Ectodermal cell (in vitro differentiated cells): ENCODE measurements around the gene CACTIN.

Experiments used
- H3K27ac ChIP-seq: 2 replicates; pipeline ENCODE4 v1.7.0; 2013; ENCODE audit warnings: mild to moderate bottlenecking, low read depth, low read length; ENCODE audit not compliant: insufficient read depth, poor library complexity, severe bottlenecking
- H3K27me3 ChIP-seq: 2 replicates; pipeline ENCODE4 v1.7.0; 2013; ENCODE audit warnings: mild to moderate bottlenecking, low read length; ENCODE audit not compliant: insufficient read depth, control insufficient read depth, poor library complexity, severe bottlenecking
- H3K36me3 ChIP-seq: one replicate; pipeline ENCODE4 v1.7.0; 2013; ENCODE audit warnings: low read length; ENCODE audit not compliant: control insufficient read depth, insufficient read depth
- H3K4me1 ChIP-seq: one replicate; pipeline ENCODE4 v1.7.0; 2013; ENCODE audit warnings: low read length; ENCODE audit not compliant: control insufficient read depth, insufficient read depth
- H3K4me3 ChIP-seq: 2 replicates; pipeline ENCODE4 v1.7.0; 2013; ENCODE audit warnings: low read depth, low read length, control low read depth; ENCODE audit not compliant: insufficient read depth
- H3K9me3 ChIP-seq: 2 replicates; pipeline ENCODE4 v1.7.0; 2013; ENCODE audit warnings: mild to moderate bottlenecking, low read length, moderate library complexity; ENCODE audit not compliant: control insufficient read depth
- WGBS, 2 experiments: methylation state at CpG; one replicate each; pipeline ENCODE4 v1.1.7; 2013; ENCODE audit warnings: missing lambda C conversion rate in 2 of 2; 5-methylcytosine and 5-hydroxymethylcytosine counted together

Gene CACTIN

GRCh38 chr19:3604227-3604986 lies 22.2 kb downstream of the CACTIN start:
- WGBS, 2 experiments = 91 to 92% methylated on average over 27 of the region's 27 CpGs
- no peaks in the 10 kb centered on the region for H3K36me3 ChIP-seq
- H3K27ac ChIP-seq = no peak overlapping the region
- no peak overlapping the region for H3K4me3 ChIP-seq
- H3K27me3 ChIP-seq = peaks cover 35% of the 10 kb centered on the region
- H3K4me1 ChIP-seq = peaks cover 14% of the 10 kb centered on the region
- H3K9me3 ChIP-seq = no peaks in the 10 kb centered on the region

GRCh38 chr19:3603121-3603811 lies 23.3 kb downstream of the CACTIN start:
- H3K4me1 ChIP-seq = peaks cover 12% of the 10 kb centered on the region
- no peaks in the 10 kb centered on the region for H3K36me3 ChIP-seq
- no peak overlapping the region for H3K27ac ChIP-seq
- no peak overlapping the region for H3K4me3 ChIP-seq
- WGBS, 2 experiments = 87 to 90% methylated on average over 23 of the region's 23 CpGs
- H3K9me3 ChIP-seq = no peaks in the 10 kb centered on the region
- peaks cover 35% of the 10 kb centered on the region for H3K27me3 ChIP-seq

- H3K36me3 ChIP-seq = no peaks in the 10 kb centered on the region
- WGBS, 2 experiments = 89 to 93% methylated on average over 12 of the region's 12 CpGs
- H3K4me1 ChIP-seq = no peaks in the 10 kb centered on the region
- H3K9me3 ChIP-seq = no peaks in the 10 kb centered on the region
- no peak overlapping the region for H3K27ac ChIP-seq
- H3K27me3 ChIP-seq = peaks cover 13% of the 10 kb centered on the region
- H3K4me3 ChIP-seq = no peak overlapping the region
Measured at GRCh38 chr19:3601021-3601420, 25.6 kb downstream of the CACTIN start.

GRCh38 chr19:3599776-3600187 lies 26.8 kb downstream of the CACTIN start:
- H3K4me3 ChIP-seq = no peak overlapping the region
- no peaks in the 10 kb centered on the region for H3K4me1 ChIP-seq
- no peaks in the 10 kb centered on the region for H3K36me3 ChIP-seq
- H3K9me3 ChIP-seq = no peaks in the 10 kb centered on the region
- 89 to 91% methylated on average over 28 of the region's 28 CpGs for WGBS, 2 experiments
- H3K27me3 ChIP-seq = peaks cover under 1% of the 10 kb centered on the region
- H3K27ac ChIP-seq = no peak overlapping the region

- Histone ChIP-seq H3K27ac (no peak overlapping the region), H3K36me3 (no peaks in the 10 kb centered on the region), H3K27me3 (peaks cover 7% of the 10 kb centered on the region), H3K9me3 (no peaks in the 10 kb centered on the region), H3K4me3 (no peak overlapping the region), H3K4me1 (no peaks in the 10 kb centered on the region)
- WGBS, 2 experiments = 90% methylated on average over 34 of the region's 34 CpGs
Measured at GRCh38 chr19:3595521-3596061, 31.0 kb downstream of the CACTIN start.

GRCh38 chr19:3593156-3593555 lies 33.4 kb downstream of the CACTIN start:
- Histone ChIP-seq H3K9me3 (no peaks in the 10 kb centered on the region), H3K27me3 (peaks cover 7% of the 10 kb centered on the region), H3K27ac (no peak overlapping the region), H3K36me3 (no peaks in the 10 kb centered on the region), H3K4me1 (no peaks in the 10 kb centered on the region), H3K4me3 (no peak overlapping the region)
- 35 to 37% methylated on average over 11 of the region's 11 CpGs for WGBS, 2 experiments

GRCh38 chr19:3591876-3592613 lies 34.5 kb downstream of the CACTIN start:
- Histone ChIP-seq H3K36me3 (no peaks in the 10 kb centered on the region), H3K9me3 (no peaks in the 10 kb centered on the region), H3K4me3 (no peak overlapping the region), H3K27ac (no peak overlapping the region), H3K4me1 (no peaks in the 10 kb centered on the region), H3K27me3 (peaks cover 9% of the 10 kb centered on the region)
- 86 to 89% methylated on average over 9 of the region's 9 CpGs for WGBS, 2 experiments

- no peaks in the 10 kb centered on the region for H3K4me1 ChIP-seq
- 87 to 91% methylated on average over 8 of the region's 8 CpGs for WGBS, 2 experiments
- H3K27ac ChIP-seq = no peak overlapping the region
- H3K4me3 ChIP-seq = no peak overlapping the region
- no peaks in the 10 kb centered on the region for H3K36me3 ChIP-seq
- no peaks in the 10 kb centered on the region for H3K9me3 ChIP-seq
- peaks cover 18% of the 10 kb centered on the region for H3K27me3 ChIP-seq
Measured at GRCh38 chr19:3590991-3591659, 35.5 kb downstream of the CACTIN start.

GRCh38 chr19:3589949-3590348 lies 36.6 kb downstream of the CACTIN start:
- Histone ChIP-seq H3K36me3 (no peaks in the 10 kb centered on the region), H3K9me3 (no peaks in the 10 kb centered on the region), H3K4me1 (no peaks in the 10 kb centered on the region), H3K4me3 (no peak overlapping the region), H3K27ac (no peak overlapping the region), H3K27me3 (peaks cover 30% of the 10 kb centered on the region)
- WGBS, 2 experiments = 94% methylated on average over 22 of the region's 22 CpGs
